ENCODE measurements around the gene GRID1. TPM values are rescaled to one million over a fixed set of nuclear protein-coding genes. Genes with fewer than 3 reads are reported as not detected.

The GRID1 gene
- total RNA-seq, 4 donors from 2014 or later = 1.4 to 4.9 (median 2.0) TPM

GRCh38 chr10:85908462-85908861 is 458.1 kb downstream of the GRID1 start:
- 83 to 89% methylated on average over 3 of the region's 3 CpGs for WGBS, 2 donors
- TF ChIP-seq POLR2A (IDR thresholded peaks at IDR 0.05) (no peak), CTCF (IDR thresholded peaks at IDR 0.05) (no peak)
- no peak for DNase-seq (ENCODE audit: low spot score in 2 of 2)
- intact Hi-C loops (cut with DNase I; ENCODE audit: low total_unique reads) = no loop called here
- no peak overlapping the region for H3K4me3 ChIP-seq (ENCODE audit: low read depth, poor library complexity, severe bottlenecking)

- TF ChIP-seq POLR2A (IDR thresholded peaks at IDR 0.05) = no peak
- TF ChIP-seq CTCF (IDR thresholded peaks at IDR 0.05) = no peak
- DNase-seq (ENCODE audit: low spot score in 2 of 2) = no peak
- no peak overlapping the region for H3K4me3 ChIP-seq (ENCODE audit: low read depth, poor library complexity, severe bottlenecking)
- WGBS, 2 donors = 80 to 82% methylated on average over 5 of the region's 5 CpGs
- intact Hi-C loops (cut with DNase I; ENCODE audit: low total_unique reads) = no loop called here
Measured at GRCh38 chr10:85902051-85902450, 464.5 kb downstream of the GRID1 start.

GRCh38 chr10:85901599-85901998 is 465.0 kb downstream of the GRID1 start:
- intact Hi-C loops (cut with DNase I; ENCODE audit: low total_unique reads) = no loop called here
- TF ChIP-seq CTCF (IDR thresholded peaks at IDR 0.05) = no peak
- TF ChIP-seq POLR2A (IDR thresholded peaks at IDR 0.05) = no peak
- 87 to 89% methylated on average over 4 of the region's 4 CpGs for whole genome bisulfite sequencing, 2 donors
- DNase-seq (ENCODE audit: low spot score in 2 of 2) = no peak
- H3K4me3 ChIP-seq (ENCODE audit: low read depth, poor library complexity, severe bottlenecking) = no peak overlapping the region

GRCh38 chr10:85900487-85900886 is 466.1 kb downstream of the GRID1 start:
- no peak overlapping the region for H3K4me3 ChIP-seq (ENCODE audit: low read depth, poor library complexity, severe bottlenecking)
- TF ChIP-seq CTCF (IDR thresholded peaks at IDR 0.05) (no peak), POLR2A (IDR thresholded peaks at IDR 0.05) (no peak)
- WGBS, 2 donors = 79 to 83% methylated on average over 2 of the region's 2 CpGs
- no peak for DNase-seq (ENCODE audit: low spot score in 2 of 2)
- intact Hi-C loops (cut with DNase I; ENCODE audit: low total_unique reads) = no loop called here

GRCh38 chr10:85900061-85900460 is 466.5 kb downstream of the GRID1 start:
- 87 to 92% methylated on average over 6 of the region's 6 CpGs for WGBS, 2 donors
- no peak for DNase-seq (ENCODE audit: low spot score in 2 of 2)
- no peak overlapping the region for H3K4me3 ChIP-seq (ENCODE audit: low read depth, poor library complexity, severe bottlenecking)
- intact Hi-C loops (cut with DNase I; ENCODE audit: low total_unique reads) = no loop called here
- no peak for TF ChIP-seq CTCF (IDR thresholded peaks at IDR 0.05)
- no peak for TF ChIP-seq POLR2A (IDR thresholded peaks at IDR 0.05)

GRCh38 chr10:85891472-85891871 is 475.1 kb downstream of the GRID1 start:
- TF ChIP-seq POLR2A (IDR thresholded peaks at IDR 0.05) (no peak), CTCF (IDR thresholded peaks at IDR 0.05) (no peak)
- H3K4me3 ChIP-seq (ENCODE audit: low read depth, poor library complexity, severe bottlenecking) = no peak overlapping the region
- no peak for DNase-seq (ENCODE audit: low spot score in 2 of 2)
- intact Hi-C loops (cut with DNase I; ENCODE audit: low total_unique reads) = no loop called here

Data from lower leg skin (tissue), 4 donors.